ENCODE results near the gene RAPGEF5. TPM values are rescaled to one million over a fixed set of nuclear protein-coding genes. Genes with fewer than 3 reads are reported as not detected.

The RAPGEF5 gene
- total and polyA plus RNA-seq, 9 donors: 6.4 to 22.5 (median 10.4) TPM

- no peak for TF ChIP-seq EP300 (IDR thresholded peaks at IDR 0.05)
- TF ChIP-seq POLR2A (IDR thresholded peaks at IDR 0.05): no peak
- TF ChIP-seq CTCF (IDR thresholded peaks at IDR 0.05): no peak
- intact Hi-C loops (cut with DNase I): no loop called here
- no peak for DNase-seq
- H3K27ac ChIP-seq: no peak overlapping the region
- H3K9me3 ChIP-seq: no peaks in the 10 kb centered on the region
- 75 to 80% (median 79%) methylated on average over 6 of the region's 6 CpGs for WGBS, 3 donors
- no peaks in the 10 kb centered on the region for H3K4me1 ChIP-seq (ENCODE audit: insufficient read depth)
- H3K36me3 ChIP-seq: no peaks in the 10 kb centered on the region
- H3K27me3 ChIP-seq: no peaks in the 10 kb centered on the region
- no peak overlapping the region for H3K4me3 ChIP-seq
Measured at GRCh38 chr7:22127835-22128527, 229.0 kb downstream of the RAPGEF5 start.

GRCh38 chr7:22125436-22125835, 231.5 kb downstream of the RAPGEF5 start:
- Histone ChIP-seq H3K4me3 (no peak overlapping the region), H3K27ac (no peak overlapping the region), H3K27me3 (no peaks in the 10 kb centered on the region), H3K9me3 (no peaks in the 10 kb centered on the region), H3K4me1 (ENCODE audit: insufficient read depth) (no peaks in the 10 kb centered on the region), H3K36me3 (no peaks in the 10 kb centered on the region)
- DNase-seq: no peak
- 88 to 89% (median 89%) methylated on average over 6 of the region's 6 CpGs for WGBS, 3 donors
- intact Hi-C loops (cut with DNase I): no loop called here
- TF ChIP-seq POLR2A (IDR thresholded peaks at IDR 0.05): no peak
- no peak for TF ChIP-seq CTCF (IDR thresholded peaks at IDR 0.05)
- TF ChIP-seq EP300 (IDR thresholded peaks at IDR 0.05): no peak

- no peaks in the 10 kb centered on the region for H3K4me1 ChIP-seq (ENCODE audit: insufficient read depth)
- intact Hi-C loops (cut with DNase I): no loop called here
- DNase-seq: no peak
- H3K9me3 ChIP-seq: no peaks in the 10 kb centered on the region
- no peaks in the 10 kb centered on the region for H3K36me3 ChIP-seq
- no peaks in the 10 kb centered on the region for H3K27me3 ChIP-seq
- no peak overlapping the region for H3K4me3 ChIP-seq
- no peak for TF ChIP-seq EP300 (IDR thresholded peaks at IDR 0.05)
- no peak for TF ChIP-seq POLR2A (IDR thresholded peaks at IDR 0.05)
- TF ChIP-seq CTCF (IDR thresholded peaks at IDR 0.05): no peak
- no peak overlapping the region for H3K27ac ChIP-seq
- 64 to 67% (median 66%) methylated on average over 3 of the region's 3 CpGs for WGBS, 3 donors
Measured at GRCh38 chr7:22124941-22125340, 232.0 kb downstream of the RAPGEF5 start.

GRCh38 chr7:22123139-22123538, 233.8 kb downstream of the RAPGEF5 start:
- no peak for DNase-seq
- no peak overlapping the region for H3K27ac ChIP-seq
- intact Hi-C loops (cut with DNase I): no loop called here
- H3K36me3 ChIP-seq: no peaks in the 10 kb centered on the region
- no peaks in the 10 kb centered on the region for H3K27me3 ChIP-seq
- no peaks in the 10 kb centered on the region for H3K9me3 ChIP-seq
- no peaks in the 10 kb centered on the region for H3K4me1 ChIP-seq (ENCODE audit: insufficient read depth)
- 49 to 59% (median 58%) methylated on average over 5 of the region's 5 CpGs for WGBS, 3 donors
- no peak for TF ChIP-seq EP300 (IDR thresholded peaks at IDR 0.05)
- TF ChIP-seq POLR2A (IDR thresholded peaks at IDR 0.05): no peak
- TF ChIP-seq CTCF (IDR thresholded peaks at IDR 0.05): no peak
- H3K4me3 ChIP-seq: no peak overlapping the region
